Aorta (tissue), 5 donors: ENCODE data around the gene RDH12. TPM values are rescaled to one million over a fixed set of nuclear protein-coding genes. Genes with fewer than 3 reads are reported as not detected.
"Not testable (repeated sequence)": the region's sequence is repeated elsewhere in the genome, so short reads cannot be mapped to it uniquely, and the experiment has no call there.

Experiments used
- ATAC-seq: fragments of 200-7000 bp; cut with Tn5 transposase; one replicate; pipeline ENCODE4 v1.9.1; 2022; ENCODE audit warnings: moderate library complexity; ENCODE audit not compliant: low FRiP score
- DNase-seq, 2 donors: peaks; one replicate each; pipeline ENCODE4 v3.0.0-alpha.2; 2020
- H3K27ac ChIP-seq, 2 donors: one replicate each; pipeline ENCODE4 v1.5.1; 2013; ENCODE audit warnings: low read length in 2 of 2, mild to moderate bottlenecking in 2 of 2, moderate library complexity in 2 of 2, control low read depth in 1 of 2, inconsistent platforms in 1 of 2, low read depth in 1 of 2
- H3K27me3 ChIP-seq, 2 donors: one replicate each; pipeline ENCODE4 v1.6.1; 2013; ENCODE audit warnings: control low read depth in 1 of 2, low read length in 1 of 2, mild to moderate bottlenecking in 1 of 2, moderate library complexity in 1 of 2; ENCODE audit not compliant: insufficient read depth in 2 of 2, control insufficient read depth in 1 of 2
- H3K36me3 ChIP-seq, 2 donors: one replicate each; pipeline ENCODE4 v1.6.1; 2013; ENCODE audit warnings: control low read depth in 1 of 2, low read length in 1 of 2, mild to moderate bottlenecking in 1 of 2; ENCODE audit not compliant: insufficient read depth in 2 of 2, control insufficient read depth in 1 of 2
- H3K4me1 ChIP-seq, 2 donors: one replicate each; pipeline ENCODE4 v1.6.1; 2013; ENCODE audit warnings: low read length in 2 of 2, control low read depth in 1 of 2, mild to moderate bottlenecking in 1 of 2, moderate library complexity in 1 of 2; ENCODE audit not compliant: insufficient read depth in 2 of 2, control insufficient read depth in 1 of 2
- H3K4me3 ChIP-seq, 2 donors: one replicate each; pipeline ENCODE4 v1.5.1; 2013; ENCODE audit warnings: low read length in 2 of 2, control low read depth in 1 of 2, mild to moderate bottlenecking in 1 of 2
- H3K9me3 ChIP-seq: one replicate; pipeline ENCODE4 v1.6.1; 2013; ENCODE audit warnings: mild to moderate bottlenecking, low read length; ENCODE audit not compliant: control insufficient read depth
- WGBS, 2 donors: extraction: QIAGEN DNeasy Blood & Tissue Kit; methylation state at CpG; one replicate each; pipeline ENCODE4 v1.1.7; 2013; 5-methylcytosine and 5-hydroxymethylcytosine counted together
- intact Hi-C, 2 donors: fragments of 100-400 bp; cut with DNase I; formaldehyde crosslinking; loops; one replicate each; pipeline versions ENCODE4 v1.14.2 to v1.15.0; 2022
- polyA plus RNA-seq, 2 donors: library from polyadenylated mRNA; stranded (reverse); fragments of 200-250 nt; gene quantifications; one replicate each; pipeline ENCODE4 v1.2.3, GENCODE V29; 2013
- total RNA-seq, 2 donors: library from RNA; stranded (reverse); fragmentation: NEBNext Ultra II Directional; extraction: Animal tissue kit (Norgen Biotek cat#: 25700); gene quantifications; one replicate each; pipeline ENCODE4 v1.2.1, GENCODE V29; 2021
- donor health status: healthy with polysubstance abuse.
- donor health status: Bipolar disorder and iron deficiency.
- donor health status: DM: no; HTN: no; CAD: no.
- donor health status: DM: no; HTN: no; CAD: no.
- donor health status: DM: yes; HTN: yes; CAD: no.

The RDH12 gene
- total and polyA plus RNA-seq, 4 donors: 0.50 TPM; not detected in 3

GRCh38 chr14:67694791-67695393 lies 6.8 kb upstream of the RDH12 start:
- intact Hi-C loops: loop anchor here in 1 of 2 donors (5.0 kb wide), 1 partner anchor 93 kb away; the partner anchor contains the start of gene PIGH
- peak overlapping the region in 1 of 2 donors; percentile 64 for H3K27ac ChIP-seq
- peak overlapping the region; percentile 84 to 90 for H3K4me3 ChIP-seq
- DNase-seq: peak; percentile 64 to 86
- no peaks in the 10 kb centered on the region for H3K4me1 ChIP-seq
- 1% methylated on average over 21 of the region's 21 CpGs for WGBS, 2 donors
- ATAC-seq: peak; percentile 51
- no peaks in the 10 kb centered on the region for H3K9me3 ChIP-seq
- no peaks in the 10 kb centered on the region for H3K27me3 ChIP-seq
- peaks cover 3% of the 10 kb centered on the region in 2 donors for H3K36me3 ChIP-seq

GRCh38 chr14:67695394-67695949 lies 6.2 kb upstream of the RDH12 start, which contains the start of gene RDH11:
RDH11 (minus strand) TSS chr14:67695764; CDS start chr14:67695703, 61 bp downstream.
- H3K27ac ChIP-seq: peak within 1 kb of the TSS in 1 of 2 donors; percentile 64
- peak within 1 kb of the TSS; percentile 84 to 90 for H3K4me3 ChIP-seq
- no peaks in the 10 kb centered on the region for H3K27me3 ChIP-seq
- DNase-seq (peak; percentile 91 to 92), ATAC-seq (peak; percentile 97)
- H3K36me3 ChIP-seq: no peaks in the 10 kb centered on the region
- intact Hi-C loops: loop anchor here in 1 of 2 donors (5.0 kb wide), 1 partner anchor 93 kb away; the partner anchor contains the start of gene PIGH
- no peaks in the 10 kb centered on the region for H3K4me1 ChIP-seq
- H3K9me3 ChIP-seq: no peaks in the 10 kb centered on the region
- 0 to 1% methylated on average over 25 of the region's 25 CpGs for WGBS, 2 donors

- H3K4me3 ChIP-seq: no peak overlapping the region
- intact Hi-C loops: loop anchor here in 1 of 2 donors (5.0 kb wide), 1 partner anchor 95 kb away; the partner anchor contains the start of gene PIGH
Observed at GRCh38 chr14:67697006-67697405, 4.7 kb upstream of the RDH12 start.

GRCh38 chr14:67698179-67698578 lies 3.5 kb upstream of the RDH12 start:
- Histone ChIP-seq H3K27me3 (no peaks in the 10 kb centered on the region), H3K4me1 (no peaks in the 10 kb centered on the region), H3K36me3 (no peaks in the 10 kb centered on the region), H3K27ac (no peak overlapping the region), H3K9me3 (no peaks in the 10 kb centered on the region), H3K4me3 (no peak overlapping the region)
- no peak for DNase-seq
- intact Hi-C loops: loop anchor here in 1 of 2 donors (5.0 kb wide), 1 partner anchor 96 kb away; the partner anchor contains the start of gene PIGH
- WGBS, 2 donors: 63 to 82% methylated on average over 1 of the region's 1 CpG
- no peak for ATAC-seq

More at GRCh38 chr14:67697006-67697405, 4.7 kb upstream of the RDH12 start:
- Histone ChIP-seq H3K27me3 (no peaks in the 10 kb centered on the region), H3K4me1 (no peaks in the 10 kb centered on the region), H3K9me3 (no peaks in the 10 kb centered on the region), H3K27ac (no peak overlapping the region), H3K36me3 (no peaks in the 10 kb centered on the region)
- ATAC-seq: no peak
- no peak for DNase-seq
- WGBS, 2 donors: 82 to 91% methylated on average over 4 of the region's 4 CpGs

GRCh38 chr14:67703997-67704396 lies 2.3 kb downstream of the RDH12 start:
- Histone ChIP-seq H3K27me3 (no peaks in the 10 kb centered on the region), H3K27ac (no peak overlapping the region), H3K9me3 (no peaks in the 10 kb centered on the region), H3K4me3 (no peak overlapping the region), H3K36me3 (no peaks in the 10 kb centered on the region), H3K4me1 (no peaks in the 10 kb centered on the region)
- 33% methylated on average over 3 of the region's 3 CpGs for WGBS, 2 donors
- intact Hi-C loops: loop anchor here (1.0 to 10.0 kb wide), 5 partner anchors 37 to 279 kb away; partner anchors contain the start of gene ARG2 (in 1 of the 2)
- DNase-seq (no peak), ATAC-seq (no peak)

GRCh38 chr14:67704484-67705089 lies 2.9 kb downstream of the RDH12 start:
- no peaks in the 10 kb centered on the region for H3K9me3 ChIP-seq
- ATAC-seq (peak; percentile 78), DNase-seq (no peak)
- H3K27ac ChIP-seq: no peak overlapping the region
- 0 to 2% methylated on average over 3 of the region's 3 CpGs for WGBS, 2 donors
- no peaks in the 10 kb centered on the region for H3K4me1 ChIP-seq
- H3K36me3 ChIP-seq: no peaks in the 10 kb centered on the region
- H3K27me3 ChIP-seq: no peaks in the 10 kb centered on the region
- intact Hi-C loops: loop anchor here (1.0 to 10.0 kb wide), 5 partner anchors 37 to 280 kb away; partner anchors contain the start of gene ARG2 (in 1 of the 2)
- no peak overlapping the region for H3K4me3 ChIP-seq

GRCh38 chr14:67705211-67705610 lies 3.5 kb downstream of the RDH12 start:
- Histone ChIP-seq H3K36me3 (no peaks in the 10 kb centered on the region), H3K27ac (no peak overlapping the region), H3K27me3 (no peaks in the 10 kb centered on the region), H3K4me3 (no peak overlapping the region), H3K9me3 (no peaks in the 10 kb centered on the region), H3K4me1 (no peaks in the 10 kb centered on the region)
- no peak for DNase-seq
- 58 to 61% methylated on average over 3 of the region's 3 CpGs for WGBS, 2 donors
- intact Hi-C loops: loop anchor here (2.0 to 10.0 kb wide), 3 partner anchors 86 to 280 kb away; partner anchors contain the start of gene ARG2 (in 1 of the 2)
- no peak for ATAC-seq

GRCh38 chr14:67709346-67709745 lies 7.7 kb downstream of the RDH12 start:
- not testable (repeated sequence) for H3K4me3 ChIP-seq, H3K9me3 ChIP-seq, H3K4me1 ChIP-seq, H3K27ac ChIP-seq, DNase-seq, ATAC-seq, H3K27me3 ChIP-seq, H3K36me3 ChIP-seq
- intact Hi-C loops: loop anchor here in 1 of 2 donors (10.0 kb wide), 2 partner anchors 125 to 285 kb away; no protein-coding TSS in a partner anchor
